Activated T-cell treated with anti-CD3 and anti-CD28 coated beads, Interleukin-2, amount 50 U/mL, for 4 hours (primary cell): ENCODE data around the gene CPA2. TPM values are rescaled to one million over a fixed set of nuclear protein-coding genes. Genes with fewer than 3 reads are reported as not detected.
A peak's percentile ranks its signal among the peaks of the same experiment; 100 is the strongest.

Experiments used
- ATAC-seq, 2 donors: fragments of 200-7000 bp; cut with Tn5 transposase; one replicate each; pipeline ENCODE4 v1.10.0; 2021
- DNase-seq: peaks from one replicate; pipeline ENCODE4 v3.0.0-alpha.2; 2020
- H3K27me3 Mint-ChIP-seq: one replicate; pipeline ENCODE4 v1.8.0; 2021; ENCODE audit warnings: low read depth, mixed read lengths
- H3K36me3 Mint-ChIP-seq: one replicate; pipeline ENCODE4 v1.8.0; 2022; ENCODE audit warnings: mixed read lengths; ENCODE audit not compliant: insufficient read depth
- H3K4me1 Mint-ChIP-seq: one replicate; pipeline ENCODE4 v1.8.0; 2021; ENCODE audit warnings: low read depth, mixed read lengths
- H3K4me3 Mint-ChIP-seq: one replicate; pipeline ENCODE4 v1.8.0; 2021; ENCODE audit warnings: mild to moderate bottlenecking, moderate library complexity, mixed read lengths
- H3K9me3 Mint-ChIP-seq: one replicate; pipeline ENCODE4 v1.8.0; 2021; ENCODE audit warnings: mixed read lengths
- total RNA-seq, 3 donors: library from RNA; stranded (reverse); gene quantifications; one replicate each; pipeline ENCODE4 v1.2.1, GENCODE V29; 2021

Gene CPA2
- total RNA-seq, 3 donors from 2014 or later = 0.55 to 1.5 (median 0.87) TPM

GRCh38 chr7:130332259-130333053 is 65.8 kb downstream of the CPA2 start:
- ATAC-seq = no peak
- H3K36me3 Mint-ChIP-seq = no peaks in the 10 kb centered on the region

DNA sequence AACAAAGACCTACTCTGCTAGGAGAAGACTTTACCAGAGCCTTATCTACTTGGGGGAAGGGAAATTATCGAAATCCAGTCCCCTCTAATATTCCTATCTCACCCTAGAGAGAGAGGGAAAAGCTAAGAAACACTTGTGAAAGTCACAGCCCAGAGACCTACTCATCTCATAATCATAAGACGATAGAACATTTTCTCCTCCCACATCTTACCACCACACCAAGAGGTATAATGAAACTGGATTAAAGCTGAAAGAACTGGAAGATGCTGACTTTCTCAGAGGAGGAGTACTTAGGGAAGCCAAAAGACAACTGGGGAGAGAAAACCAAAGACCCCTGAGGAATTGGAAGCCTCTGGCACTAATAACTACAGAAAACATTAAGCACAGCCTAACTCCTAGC is 67.2 kb downstream of the CPA2 start:
- DNase-seq (no peak), ATAC-seq (peak in 1 of 2 donors; percentile 21)
- Mint-ChIP-seq H3K4me3 (no peak overlapping the region), H3K4me1 (no peaks in the 10 kb centered on the region), H3K27me3 (no peaks in the 10 kb centered on the region), H3K9me3 (no peaks in the 10 kb centered on the region), H3K36me3 (no peaks in the 10 kb centered on the region)

More at GRCh38 chr7:130332259-130333053, 65.8 kb downstream of the CPA2 start:
- DNase-seq = no peak
- Mint-ChIP-seq H3K4me3 (no peak overlapping the region), H3K9me3 (no peaks in the 10 kb centered on the region), H3K4me1 (no peaks in the 10 kb centered on the region), H3K27me3 (no peaks in the 10 kb centered on the region)

DNA sequence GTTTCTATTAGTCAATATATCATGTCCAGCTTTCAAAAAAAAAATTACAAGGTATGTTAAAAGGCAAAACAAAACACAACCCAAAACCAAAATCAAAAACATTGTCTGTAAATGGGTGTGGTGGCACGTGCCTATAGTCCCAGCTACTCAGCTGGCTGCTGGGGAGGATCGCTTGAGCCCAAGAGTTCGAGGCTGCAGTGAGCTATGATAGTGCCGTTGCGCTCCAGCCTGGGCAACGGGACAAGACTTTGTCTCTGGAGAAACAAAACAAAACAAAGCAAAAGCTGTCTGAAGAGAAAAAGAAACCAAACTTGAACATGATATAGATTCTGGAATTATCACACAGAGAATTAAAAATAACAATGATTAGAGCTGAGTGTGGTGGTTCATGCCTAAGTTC is 67.6 kb downstream of the CPA2 start:
- no peak overlapping the region for H3K4me3 Mint-ChIP-seq
- no peaks in the 10 kb centered on the region for H3K36me3 Mint-ChIP-seq
- ATAC-seq (no peak), DNase-seq (no peak)
- H3K9me3 Mint-ChIP-seq = no peaks in the 10 kb centered on the region
- H3K4me1 Mint-ChIP-seq = no peaks in the 10 kb centered on the region
- H3K27me3 Mint-ChIP-seq = no peaks in the 10 kb centered on the region

GRCh38 chr7:130337410-130337971 is 70.8 kb downstream of the CPA2 start:
- no peak for ATAC-seq
- Mint-ChIP-seq H3K4me1 (no peaks in the 10 kb centered on the region), H3K36me3 (no peaks in the 10 kb centered on the region), H3K27me3 (no peaks in the 10 kb centered on the region), H3K4me3 (no peak overlapping the region), H3K9me3 (no peaks in the 10 kb centered on the region)
- DNase-seq = no peak

- no peak for DNase-seq
Measured at GRCh38 chr7:130338233-130338632, 71.6 kb downstream of the CPA2 start.

More at GRCh38 chr7:130338233-130338632, 71.6 kb downstream of the CPA2 start:
- no peaks in the 10 kb centered on the region for H3K36me3 Mint-ChIP-seq
- no peak for ATAC-seq
- no peak overlapping the region for H3K4me3 Mint-ChIP-seq
- no peaks in the 10 kb centered on the region for H3K27me3 Mint-ChIP-seq
- no peaks in the 10 kb centered on the region for H3K9me3 Mint-ChIP-seq
- H3K4me1 Mint-ChIP-seq = no peaks in the 10 kb centered on the region

Other genes with a start within 250 kb of the CPA2 start
- 10 to 100 TPM; 24.4 to 27.1 (median 26.8) TPM for gene ZC3HC1, start 215.5 kb upstream of the CPA2 start, total RNA-seq
- 10 to 100 TPM; 13.1 to 15.4 (median 14.9) TPM for gene KLHDC10, start 196.3 kb upstream of the CPA2 start, total RNA-seq
- 10 to 100 TPM; 44.5 to 46.4 (median 45.0) TPM for gene TMEM209, start 61.5 kb upstream of the CPA2 start, total RNA-seq
- gene SSMEM1, start 59.0 kb upstream of the CPA2 start, total RNA-seq = not detected
- gene CPA4, start 26.3 kb downstream of the CPA2 start, total RNA-seq = under 1 TPM in 2 of 3 donors, not detected in 1; 0.18 to 0.29 TPM
- 1 to 10 TPM in 1 of 3 donors, not detected in 2; 1.0 TPM for gene CPA5, start 78.0 kb downstream of the CPA2 start, total RNA-seq
- 10 to 100 TPM in 1 of 3 donors, 1 to 10 TPM in 2; 4.9 to 11.6 (median 7.4) TPM for gene CPA1, start 113.6 kb downstream of the CPA2 start, total RNA-seq
- 10 to 100 TPM in 2 of 3 donors, 1 to 10 TPM in 1; 9.5 to 13.9 (median 13.2) TPM for gene CEP41, start 174.2 kb downstream of the CPA2 start, total RNA-seq
- 1 to 10 TPM; 3.5 to 5.9 (median 5.2) TPM for gene MEST, start 225.2 kb downstream of the CPA2 start, total RNA-seq